ENCODE data around the gene OR4Q3.

DNA sequence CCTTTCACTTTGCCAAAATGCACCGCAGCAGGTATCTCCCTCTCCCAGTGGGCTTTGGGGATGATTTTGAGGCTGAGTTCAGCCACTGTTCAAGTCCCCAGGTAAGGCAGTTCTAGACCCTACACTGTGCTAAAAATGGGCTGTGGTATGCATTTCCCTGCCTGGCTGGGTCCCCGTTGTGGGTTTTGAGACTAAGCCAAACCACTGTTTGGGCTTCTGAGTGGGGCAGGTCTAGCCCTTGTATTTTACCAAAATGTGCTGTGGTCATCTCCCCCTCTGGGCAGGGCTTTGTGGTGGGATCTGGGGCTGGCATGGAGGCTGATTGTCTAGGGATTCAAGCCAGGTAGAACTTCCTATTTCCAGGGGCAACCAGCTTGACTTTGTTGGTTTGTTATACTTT, 13.6 kb upstream of the OR4Q3 start:
- TF ChIP-seq, protein P1, sequence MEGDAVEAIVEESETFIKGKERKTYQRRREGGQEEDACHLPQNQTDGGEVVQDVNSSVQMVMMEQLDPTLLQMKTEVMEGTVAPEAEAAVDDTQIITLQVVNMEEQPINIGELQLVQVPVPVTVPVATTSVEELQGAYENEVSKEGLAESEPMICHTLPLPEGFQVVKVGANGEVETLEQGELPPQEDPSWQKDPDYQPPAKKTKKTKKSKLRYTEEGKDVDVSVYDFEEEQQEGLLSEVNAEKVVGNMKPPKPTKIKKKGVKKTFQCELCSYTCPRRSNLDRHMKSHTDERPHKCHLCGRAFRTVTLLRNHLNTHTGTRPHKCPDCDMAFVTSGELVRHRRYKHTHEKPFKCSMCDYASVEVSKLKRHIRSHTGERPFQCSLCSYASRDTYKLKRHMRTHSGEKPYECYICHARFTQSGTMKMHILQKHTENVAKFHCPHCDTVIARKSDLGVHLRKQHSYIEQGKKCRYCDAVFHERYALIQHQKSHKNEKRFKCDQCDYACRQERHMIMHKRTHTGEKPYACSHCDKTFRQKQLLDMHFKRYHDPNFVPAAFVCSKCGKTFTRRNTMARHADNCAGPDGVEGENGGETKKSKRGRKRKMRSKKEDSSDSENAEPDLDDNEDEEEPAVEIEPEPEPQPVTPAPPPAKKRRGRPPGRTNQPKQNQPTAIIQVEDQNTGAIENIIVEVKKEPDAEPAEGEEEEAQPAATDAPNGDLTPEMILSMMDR (IDR thresholded peaks at IDR 0.05), result no peak
- no peak for TF ChIP-seq POLR2AphosphoS5 (IDR thresholded peaks at IDR 0.05)
- TF ChIP-seq EP300 (IDR thresholded peaks at IDR 0.05), result no peak
- no peak for TF ChIP-seq POLR2A (IDR thresholded peaks at IDR 0.05; ENCODE audit: low read depth)

Data from esophagus muscularis mucosa (tissue), 4 donors.